Fibroblast of the aortic adventitia (primary cell): ENCODE results near the gene NRGN. TPM values are rescaled to one million over a fixed set of nuclear protein-coding genes. Genes with fewer than 3 reads are reported as not detected.

Source experiments
- DNase-seq: peaks from one replicate; pipeline ENCODE4 v3.0.0-alpha.2; 2010; ENCODE audit warnings: low read depth
- H3K4me3 ChIP-seq: 2 replicates; pipeline ENCODE4 v1.5.1; 2011; ENCODE audit warnings: low read depth, mild to moderate bottlenecking, control low read depth, low read length, moderate library complexity
- CTCF ChIP-seq: IDR thresholded peaks from 2 replicates; pipeline ENCODE4 v1.5.1; 2011; ENCODE audit warnings: mild to moderate bottlenecking, low read length, control low read depth, inconsistent platforms; ENCODE audit not compliant: insufficient read depth
- total RNA-seq: library from RNA; depleted of rRNA; stranded (reverse); fragments of >200 nt; gene quantifications from 2 replicates; pipeline ENCODE4 v1.2.3, GENCODE V29; 2012; ENCODE audit warnings: low replicate concordance

Gene NRGN
- total RNA-seq, 1 donor = 0.27 TPM

- no peak for DNase-seq
- TF ChIP-seq CTCF = peak; percentile 37
- H3K4me3 ChIP-seq = peak overlapping the region; percentile 77
Observed at GRCh38 chr11:124745835-124746620, 6.3 kb downstream of the NRGN start.

- DNase-seq = peak; percentile 71
- H3K4me3 ChIP-seq = peak overlapping the region; percentile 77
- TF ChIP-seq CTCF = peak; percentile 63
Observed at GRCh38 chr11:124746621-124747243, 7.0 kb downstream of the NRGN start.

- DNase-seq = no peak
- TF ChIP-seq CTCF = no peak
- H3K4me3 ChIP-seq = no peak overlapping the region
Observed at GRCh38 chr11:124747406-124748099, 7.8 kb downstream of the NRGN start.

GRCh38 chr11:124748100-124748418 lies 8.3 kb downstream of the NRGN start:
- TF ChIP-seq CTCF = no peak
- H3K4me3 ChIP-seq = no peak overlapping the region
- DNase-seq = no peak

GRCh38 chr11:124748481-124749343 lies 9.0 kb downstream of the NRGN start:
- TF ChIP-seq CTCF = no peak
- DNase-seq = no peak

GRCh38 chr11:124749912-124750311 lies 10.2 kb downstream of the NRGN start:
- no peak overlapping the region for H3K4me3 ChIP-seq
- TF ChIP-seq CTCF = no peak
- no peak for DNase-seq

More at GRCh38 chr11:124748481-124749343, 9.0 kb downstream of the NRGN start:
- H3K4me3 ChIP-seq = no peak overlapping the region
